Fibroblast of skin of left quadriceps (primary cell): ENCODE results near the gene UPF2.
A peak's percentile ranks its signal among the peaks of the same experiment; 100 is the strongest.

Source experiments
- DNase-seq, 2 experiments: peaks; one replicate each; pipeline ENCODE4 v3.0.0-alpha.2; 2013; ENCODE audit warnings: low read depth in 2 of 2

The UPF2 gene

DNA sequence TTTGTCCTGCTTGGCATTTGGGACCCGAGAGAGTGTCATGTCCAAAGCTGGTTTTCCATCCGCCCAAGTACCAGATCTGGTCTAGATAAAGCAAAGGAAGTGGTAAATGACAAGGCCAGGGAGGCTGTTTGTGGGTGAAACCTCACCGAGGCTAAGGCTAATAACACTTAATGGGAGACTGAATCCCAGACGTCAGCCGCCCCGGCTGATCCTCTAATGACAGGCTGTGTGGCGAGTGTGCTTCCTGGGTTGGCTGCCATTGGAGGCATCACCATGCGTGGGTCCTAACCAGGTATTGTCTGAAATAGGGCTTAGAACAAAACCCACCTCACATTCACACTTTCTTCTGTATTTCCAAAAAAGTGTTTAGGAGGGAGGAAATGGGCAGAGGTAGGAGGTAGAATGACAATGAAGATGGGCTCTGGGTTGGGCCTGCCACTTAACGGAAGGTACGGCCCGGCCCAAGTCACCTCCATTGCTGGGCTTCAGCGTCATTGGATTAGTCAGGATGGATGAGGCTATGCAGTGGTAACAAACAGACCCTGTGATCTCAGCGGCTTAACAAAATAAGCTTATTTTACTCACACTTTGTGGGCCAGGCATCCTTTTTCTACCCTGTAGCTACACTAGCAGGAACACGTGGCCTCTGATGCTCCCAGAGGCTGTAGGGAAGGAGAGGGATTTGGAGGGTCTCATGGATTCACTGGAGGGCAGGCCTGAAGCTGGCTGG lies 159.8 kb downstream of the UPF2 start:
- no peak for DNase-seq

DNA sequence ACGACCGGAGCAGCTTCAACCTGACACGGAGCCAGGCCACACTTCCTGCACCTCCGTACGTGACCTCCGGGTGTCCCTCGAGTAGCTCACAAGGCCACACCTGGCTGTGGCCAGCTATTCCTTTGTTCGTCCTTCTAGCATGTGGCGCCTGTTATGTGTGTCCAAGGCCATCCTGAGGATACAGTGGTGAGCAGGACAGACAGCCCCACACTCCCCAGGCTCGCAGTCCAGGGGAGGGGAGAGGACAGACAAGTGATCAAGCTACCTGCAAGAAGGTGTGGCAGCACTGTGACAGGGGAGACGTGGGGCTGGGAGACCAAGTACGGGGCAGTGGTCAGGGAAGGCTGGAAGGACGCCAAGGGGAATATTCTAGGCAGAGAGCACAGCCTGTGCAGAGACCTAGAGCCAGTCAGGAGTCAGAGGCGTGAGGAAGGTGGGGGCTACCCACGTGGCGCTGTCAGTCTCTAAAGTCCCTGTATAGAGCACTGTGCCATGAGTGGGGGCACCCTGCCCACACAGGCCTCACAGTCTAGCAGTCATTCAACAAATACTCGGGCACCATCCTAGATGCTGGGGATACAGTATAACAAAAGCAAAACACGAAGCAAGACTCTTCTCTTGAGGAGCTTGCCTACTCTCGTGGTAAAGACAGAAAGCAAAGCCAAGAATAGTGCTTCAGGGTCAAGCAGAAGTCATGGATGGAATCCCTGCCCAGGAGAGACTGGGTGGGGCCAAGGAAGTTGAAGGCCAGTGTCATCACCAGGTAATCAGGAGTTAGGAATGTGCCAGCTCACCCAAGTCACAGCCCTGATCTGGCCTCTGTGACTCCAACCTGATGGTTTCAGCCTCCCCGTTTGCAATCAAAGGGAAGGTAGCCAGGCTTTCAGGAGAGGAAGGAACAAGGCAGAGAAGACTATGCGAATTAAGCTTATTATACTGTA lies 160.9 kb downstream of the UPF2 start:
- no peak for DNase-seq

DNA sequence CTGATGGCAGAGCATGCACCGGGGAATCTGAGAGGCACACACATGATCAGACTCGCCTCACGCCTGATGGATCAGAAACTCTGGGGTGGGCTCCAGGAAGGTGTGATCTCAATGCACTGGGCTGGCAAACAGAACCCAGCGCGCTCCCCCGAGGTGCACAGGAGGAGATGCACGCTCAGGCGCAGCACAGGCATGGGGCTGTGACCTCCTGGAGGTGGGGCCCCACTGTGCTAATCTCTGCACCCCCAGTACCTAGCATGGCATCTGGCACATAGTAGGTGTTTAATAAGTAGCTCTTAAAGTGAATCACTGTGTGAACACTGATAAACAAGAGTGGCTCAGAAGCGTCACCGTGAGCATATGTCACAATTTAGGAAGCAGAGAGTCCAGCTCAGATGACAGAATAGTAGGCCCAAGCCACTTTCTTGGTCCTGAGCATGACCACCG lies 161.6 kb downstream of the UPF2 start:
- no peak for DNase-seq

DNA sequence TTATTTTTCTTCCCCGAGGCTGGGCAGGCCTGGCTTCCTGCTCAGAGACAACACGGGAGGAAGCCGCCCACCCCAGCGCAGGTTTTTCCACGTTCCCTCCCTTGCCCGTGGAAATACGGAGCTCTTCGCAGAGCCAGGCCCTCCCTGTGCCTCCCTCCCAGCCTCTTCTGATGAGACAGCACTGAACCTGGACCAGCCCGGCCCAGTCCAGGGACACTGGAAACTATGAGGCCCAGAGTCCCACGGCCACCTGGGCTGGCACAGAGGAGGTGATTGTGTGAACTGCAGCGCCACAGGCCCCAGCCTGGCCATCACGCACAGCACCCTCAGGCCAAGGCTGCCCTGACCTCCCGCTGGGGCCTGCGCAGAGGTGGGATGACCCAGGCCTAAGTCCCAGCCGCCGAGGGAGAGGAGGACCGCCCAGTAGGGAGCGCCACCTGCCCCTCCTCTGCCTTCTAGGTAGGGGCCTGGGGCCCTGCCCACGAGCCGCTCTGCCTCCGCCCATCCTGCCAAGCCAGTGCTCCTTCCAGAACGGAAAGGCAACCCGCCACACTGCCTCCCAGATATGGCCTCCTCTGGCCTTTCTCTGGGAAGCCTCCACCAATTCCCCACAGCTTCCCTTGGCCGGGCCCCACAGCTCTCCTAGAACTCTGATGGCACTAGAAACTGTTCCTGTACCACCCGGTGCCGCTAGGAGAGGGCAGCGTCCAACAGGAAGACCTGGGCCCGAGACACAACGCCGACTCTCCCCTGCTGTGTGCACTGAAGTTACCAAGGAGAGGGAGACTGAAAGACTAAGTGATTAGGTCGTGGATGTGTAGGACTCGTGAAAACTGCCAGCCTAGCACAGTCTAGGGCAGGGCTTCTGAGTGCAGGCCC lies 162.2 kb downstream of the UPF2 start:
- DNase-seq = no peak

DNA sequence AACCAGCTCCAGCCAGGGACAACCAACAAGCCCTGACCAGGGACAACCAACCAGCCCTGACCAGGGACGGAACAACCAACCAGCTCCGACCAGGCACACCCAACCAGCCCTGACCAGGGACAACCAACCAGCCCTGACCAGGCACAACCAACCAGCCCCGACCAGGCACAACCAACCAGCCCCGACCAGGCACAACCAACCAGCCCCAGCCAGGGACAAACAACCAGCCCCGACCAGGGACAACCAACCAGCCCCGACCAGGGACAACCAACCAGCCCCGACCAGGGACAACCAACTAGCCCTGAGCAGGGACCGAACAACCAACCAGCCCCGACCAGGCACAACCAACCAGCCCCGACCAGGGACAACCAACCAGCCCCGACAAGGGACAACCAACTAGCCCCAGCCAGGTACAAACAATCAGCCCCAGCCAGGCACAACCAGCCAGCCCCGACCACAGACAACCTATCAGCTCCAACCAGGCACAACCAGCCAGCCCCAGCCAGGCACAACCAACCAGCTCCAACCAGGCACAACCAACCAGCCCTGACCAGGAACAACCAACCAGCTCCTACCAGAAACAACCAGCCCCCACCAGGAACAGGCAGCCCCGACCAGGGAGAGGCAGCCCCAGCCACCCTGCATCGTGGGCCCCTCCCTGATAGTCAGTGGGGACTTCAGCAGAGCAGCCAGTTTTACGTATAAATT lies 163.1 kb downstream of the UPF2 start:
- DNase-seq = no peak

DNA sequence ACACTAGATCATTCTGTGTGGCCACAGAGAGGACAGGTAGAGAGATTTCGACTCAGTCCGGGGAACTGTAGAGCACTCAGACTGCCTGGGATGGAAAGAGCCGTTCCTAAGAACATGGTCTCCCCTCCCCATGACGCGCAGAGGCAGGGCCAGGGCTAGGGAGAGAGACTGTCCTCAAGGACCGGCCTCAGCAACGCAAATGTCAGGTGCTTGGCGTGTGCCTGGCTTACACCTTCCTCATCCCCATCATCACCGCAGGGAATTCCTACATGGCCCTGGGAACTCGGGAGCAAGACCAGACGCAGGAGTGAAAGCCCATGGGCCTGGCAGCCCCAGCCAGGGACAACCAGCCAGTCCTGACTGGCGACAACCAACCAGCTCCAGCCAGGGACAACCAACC lies 163.8 kb downstream of the UPF2 start:
- DNase-seq = no peak

DNA sequence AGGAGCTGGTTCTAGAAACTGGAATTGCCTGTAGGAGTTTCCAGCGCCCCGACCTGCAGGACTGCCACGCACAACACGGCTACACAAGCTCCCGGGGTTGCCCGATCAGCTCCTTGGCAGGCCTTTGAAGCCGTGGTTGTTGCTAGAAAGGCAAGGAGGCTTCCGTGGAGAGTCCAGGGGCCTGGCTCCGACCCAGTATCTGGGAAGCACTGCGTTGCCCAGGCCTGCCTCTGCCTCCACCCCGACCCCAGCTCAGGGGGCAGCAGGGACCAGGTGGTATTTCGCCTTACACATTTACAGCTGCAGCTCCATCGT lies 165.1 kb downstream of the UPF2 start:
- no peak for DNase-seq

DNA sequence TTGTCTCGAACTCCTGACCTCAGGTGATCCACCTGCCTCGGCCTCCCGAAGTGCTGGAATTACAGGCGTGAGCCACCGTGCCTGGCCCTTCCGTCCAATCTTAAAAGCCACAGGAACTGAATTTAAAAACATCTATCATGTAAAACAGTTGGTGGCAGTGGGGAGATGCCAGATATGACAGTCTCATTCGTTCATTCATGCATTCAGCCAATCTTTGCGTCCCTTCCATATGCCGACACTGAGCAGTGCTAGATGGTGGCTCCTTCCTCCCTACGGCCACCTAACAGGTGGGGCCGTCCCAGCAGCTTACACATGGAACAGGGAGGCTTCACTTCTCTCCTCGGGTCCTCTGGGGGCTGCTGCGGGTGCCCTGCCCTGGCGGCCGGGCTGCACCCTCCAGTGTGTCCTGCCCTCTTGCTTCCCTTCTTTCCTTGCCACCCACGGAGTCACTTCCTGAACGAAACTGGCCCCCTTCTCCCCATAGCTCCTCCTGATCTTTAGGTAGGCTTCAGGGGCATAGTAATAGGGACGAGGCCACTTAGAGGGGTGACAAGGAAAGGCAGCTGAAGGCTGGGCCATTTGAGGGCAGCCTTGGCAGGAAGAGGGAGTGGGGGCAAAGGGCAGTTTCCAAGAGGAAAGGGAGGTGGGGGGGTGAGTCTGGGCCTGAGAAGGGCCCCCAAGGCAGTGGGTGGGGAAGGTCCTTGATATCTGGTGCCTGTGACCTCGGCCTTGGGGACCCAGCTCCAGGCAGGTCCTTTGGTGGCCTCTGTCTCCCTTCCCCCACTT lies 165.6 kb downstream of the UPF2 start:
- DNase-seq = no peak

DNA sequence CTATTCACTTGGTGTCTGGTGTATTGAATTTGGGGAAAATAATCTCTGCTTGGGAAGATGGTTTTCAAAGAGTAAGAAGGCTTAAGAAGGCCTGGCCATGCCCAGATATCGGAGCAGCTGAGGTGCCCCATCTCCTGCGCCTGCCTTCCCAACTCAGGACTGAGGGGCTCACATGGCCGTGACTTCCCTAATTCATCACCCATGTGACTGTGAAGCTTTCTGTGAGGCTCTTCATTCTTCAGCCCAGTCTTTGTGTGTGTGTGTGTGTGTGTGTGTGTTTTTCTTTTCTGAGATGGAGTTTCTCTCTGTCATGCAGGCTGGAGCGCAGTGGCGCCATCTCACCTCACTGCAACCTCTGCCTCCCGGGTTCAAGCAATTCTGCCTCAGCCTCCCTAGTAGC lies 166.3 kb downstream of the UPF2 start:
- no peak for DNase-seq

DNA sequence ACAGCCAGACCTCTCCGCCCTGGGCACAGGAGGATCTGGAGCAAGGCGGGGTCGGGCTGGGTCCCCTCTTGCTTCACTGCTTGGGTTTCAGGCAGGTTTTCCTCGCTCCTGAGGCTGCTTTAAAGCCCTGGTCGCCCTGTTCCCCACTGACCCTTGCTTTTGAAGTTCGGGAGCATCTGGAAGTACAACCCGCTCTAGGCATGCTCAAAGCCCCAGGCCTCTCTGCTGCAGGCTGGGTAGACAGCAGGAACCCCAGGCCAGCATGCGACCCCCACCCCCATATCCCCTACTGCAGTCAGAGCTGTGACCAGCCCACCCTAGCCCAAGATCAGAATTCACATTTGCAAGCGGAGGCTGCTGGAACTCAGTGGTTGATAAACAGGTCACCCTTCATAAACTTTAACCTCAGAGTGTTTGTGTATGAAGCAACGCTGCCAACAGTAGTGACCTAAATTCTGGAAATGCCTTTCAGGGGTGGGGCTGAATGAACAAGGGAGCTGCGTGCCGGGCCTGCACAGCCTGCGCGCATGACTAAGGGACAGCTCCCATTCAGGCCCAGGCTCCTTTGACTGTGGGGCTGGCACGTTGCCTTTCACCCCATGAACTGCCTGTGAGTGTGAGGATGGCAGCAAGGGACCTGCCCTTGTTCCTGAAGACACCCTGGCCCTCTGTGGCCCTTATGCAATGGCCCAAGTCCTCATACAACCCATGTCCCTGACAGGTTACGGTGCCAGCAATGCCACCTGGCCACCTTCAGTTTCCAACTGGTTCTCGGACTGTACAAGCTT lies 166.9 kb downstream of the UPF2 start:
- DNase-seq = peak; percentile 6 to 10

DNA sequence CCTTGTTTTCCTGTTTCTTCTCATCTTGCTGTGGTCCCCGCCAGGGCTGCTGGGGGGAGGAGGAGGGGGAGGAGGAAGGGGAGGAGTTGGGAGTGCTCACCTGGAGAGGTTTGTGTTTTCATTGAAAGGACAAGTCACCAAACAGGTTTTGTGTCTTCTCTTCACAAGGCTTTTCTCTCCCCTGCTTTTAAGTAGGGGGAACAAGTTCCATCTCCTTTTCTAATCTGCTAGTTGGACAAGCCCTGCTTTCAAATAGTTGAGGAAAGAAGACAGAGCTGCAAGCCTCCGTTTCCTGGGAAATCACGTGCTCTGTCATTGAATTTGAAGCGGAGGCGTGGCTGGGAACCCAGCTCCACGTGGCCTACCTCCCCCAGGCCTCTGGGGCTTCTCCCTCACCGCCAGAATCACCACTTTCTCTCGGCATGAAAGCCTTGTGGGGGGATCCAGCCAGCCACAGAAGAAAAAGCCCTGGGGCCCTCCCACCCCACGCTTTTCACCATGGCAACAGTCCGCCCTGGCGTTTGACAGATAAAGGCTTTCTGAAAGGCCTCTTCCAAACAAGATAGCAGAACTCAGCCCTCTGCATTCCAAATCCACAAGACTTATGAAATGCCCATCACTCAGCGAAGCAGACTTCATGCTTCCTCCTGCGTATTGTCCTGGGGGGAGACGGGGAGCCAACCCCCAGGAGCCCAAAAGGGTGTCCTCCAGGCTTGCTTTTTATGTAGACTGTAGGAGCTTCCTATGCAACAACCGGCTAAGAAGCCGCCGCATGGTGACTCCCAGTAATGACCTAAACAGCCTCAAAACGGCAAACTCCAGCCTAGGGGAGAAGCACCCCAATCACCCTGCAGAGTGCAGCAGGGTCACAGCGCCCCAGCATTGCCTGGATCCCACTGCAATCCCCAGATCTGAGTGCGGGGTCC lies 167.8 kb downstream of the UPF2 start:
- peak in 1 of 2 experiments; percentile 7 for DNase-seq

DNA sequence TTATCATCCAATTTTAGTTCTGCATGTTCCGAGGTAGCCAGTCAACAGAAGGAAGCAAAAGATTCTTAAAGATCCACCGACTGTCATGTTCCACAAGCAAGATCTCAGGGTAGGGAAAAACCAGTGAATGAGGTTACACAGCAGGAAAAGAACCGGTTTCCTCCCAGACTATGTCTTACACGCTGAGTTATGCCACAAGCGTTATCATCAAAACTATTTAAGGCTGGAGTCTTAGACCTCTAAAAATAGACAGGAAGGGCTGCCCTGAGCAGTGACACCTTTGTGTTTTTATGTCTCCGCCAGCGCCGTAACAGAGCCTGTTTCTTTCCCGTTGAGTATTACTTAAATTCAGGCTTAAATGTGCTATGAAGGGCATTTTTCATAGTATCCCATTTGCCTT lies 171.1 kb downstream of the UPF2 start:
- DNase-seq = no peak

DNA sequence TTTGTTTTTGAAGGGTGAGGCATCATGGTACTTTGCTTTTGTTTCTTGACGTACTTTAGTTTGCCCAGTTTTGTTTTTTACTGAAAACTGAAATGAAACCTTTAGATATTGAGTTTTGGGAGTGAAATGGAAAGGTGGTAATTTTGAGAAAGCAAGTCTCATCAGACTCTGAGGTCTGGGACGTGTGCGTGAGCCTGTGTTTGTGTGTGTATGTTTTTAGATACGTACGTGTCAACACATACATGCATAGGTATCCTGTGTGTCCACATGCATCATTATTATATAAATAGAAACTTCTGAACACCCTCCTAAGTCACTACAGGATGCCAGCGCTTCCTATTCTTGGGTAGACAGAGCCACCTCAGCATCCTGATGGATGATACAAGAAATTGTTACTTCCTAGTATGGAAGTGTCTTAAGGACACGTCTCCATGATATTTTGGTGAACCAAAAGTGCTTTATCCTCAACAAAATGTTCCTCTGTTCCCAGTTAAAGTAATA lies 171.7 kb downstream of the UPF2 start:
- no peak for DNase-seq

DNA sequence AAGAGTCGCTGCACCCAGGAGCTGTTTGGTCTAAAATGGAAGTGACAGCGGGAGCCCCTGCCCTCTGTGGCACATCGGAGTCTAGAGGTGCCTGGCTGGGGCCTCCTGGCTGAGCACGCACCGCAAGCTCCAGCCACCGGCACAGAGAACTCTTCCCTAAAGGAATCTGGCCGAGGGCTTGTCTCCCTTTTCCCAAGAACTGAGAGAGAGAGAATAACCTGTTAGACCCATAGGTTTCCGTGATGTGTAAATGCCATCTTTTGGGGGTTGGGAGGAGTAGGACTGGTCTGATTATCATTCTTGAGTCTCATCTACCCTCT lies 172.2 kb downstream of the UPF2 start:
- no peak for DNase-seq
